HepG2 (cell line): ENCODE measurements around the gene STX8. TPM values are rescaled to one million over a fixed set of nuclear protein-coding genes. Genes with fewer than 3 reads are reported as not detected.

Experiments
- ATAC-seq: fragments of 200-7000 bp; cut with Tn5 transposase; 3 replicates; pipeline ENCODE4 v1.9.1; 2020; ENCODE audit warnings: mild to moderate bottlenecking, moderate library complexity
- BruUV-seq: library from RNA; stranded (reverse); fragments of 400-500 nt; replicated peaks from 2 replicates; lab custom pipeline; 2021; lab: Mats Ljungman, UMichigan
- CTCF ChIA-PET: fragments of 300-600 bp; formaldehyde crosslinking; extraction: SDS; loops from one replicate; lab custom pipeline; 2021; ENCODE audit warnings: low total read pairs, inconsistent platforms, low intra/inter-chr PET ratio; lab: Yijun Ruan, JAX
- POLR2A ChIA-PET: fragments of 350-600 bp; sonication (Branson Sonifier 250); formaldehyde crosslinking; loops from one replicate; lab custom pipeline; 2020; ENCODE audit warnings: antibody characterized with exemption, inconsistent platforms; lab: Yijun Ruan, JAX
- DNase-seq: peaks from one replicate; pipeline ENCODE4 v3.0.0-alpha.2; 2015; ENCODE audit warnings: low spot score
- FAIRE-seq: peaks from 3 replicates; lab custom pipeline; 2011; peaks lifted over from hg19 to GRCh38; lab: Jason Lieb, UNC
- H2AFZ ChIP-seq: one replicate; pipeline ENCODE4 v1.6.1; 2011; ENCODE audit warnings: low read length, inconsistent platforms
- H3K27ac ChIP-seq: fragments of 300-600 bp; 3 replicates; pipeline ENCODE4 v1.8.0; 2011; ENCODE audit warnings: mixed run types, mild to moderate bottlenecking, mixed read lengths, low read length, inconsistent platforms; ENCODE audit not compliant: insufficient read depth; ENCODE audit errors: extremely low read length
- H3K27me3 ChIP-seq, 2 experiments: fragments of 200-600 bp in 1 of 2; 2 replicates in 1 of 2; 3 replicates in 1 of 2; pipeline versions ENCODE4 v1.6.0 to v1.8.0; 2011; ENCODE audit warnings: low read length in 2 of 2, mild to moderate bottlenecking in 2 of 2, moderate library complexity in 2 of 2, inconsistent platforms in 1 of 2; ENCODE audit not compliant: insufficient read depth in 2 of 2, control insufficient read depth in 1 of 2
- H3K36me3 ChIP-seq, 2 experiments: fragments of 200-600 bp in 1 of 2; replicated peaks in 1 of 2; 2 replicates in 1 of 2; 3 replicates in 1 of 2; pipeline versions ENCODE4 v1.5.1 to v1.8.0; 2011; ENCODE audit warnings: low read length in 2 of 2, inconsistent platforms in 1 of 2; ENCODE audit not compliant: insufficient read depth in 2 of 2, control insufficient read depth in 1 of 2
- H3K4me1 ChIP-seq: 2 replicates; pipeline ENCODE4 v1.5.1; 2012; ENCODE audit warnings: low read length, inconsistent platforms; ENCODE audit not compliant: insufficient read depth
- H3K4me2 ChIP-seq: 2 replicates; pipeline ENCODE4 v1.6.0; 2011; ENCODE audit warnings: low read depth, low read length, inconsistent platforms
- H3K4me3 ChIP-seq, 3 experiments: fragments of 200-600 bp in 1 of 3; sonication (generic), shearing (Covaris generic) in 1 of 3; replicated peaks in 1 of 3; 2 replicates each; pipeline ENCODE4 v1.5.1; 2011 to 2016; ENCODE audit warnings: low read length in 3 of 3, inconsistent platforms in 2 of 3, low read depth in 2 of 3, mild to moderate bottlenecking in 2 of 3, control low read depth in 1 of 3, mixed read lengths in 1 of 3; ENCODE audit not compliant: insufficient read depth in 1 of 3
- H3K79me2 ChIP-seq: one replicate; pipeline ENCODE4 v1.6.1; 2011; ENCODE audit warnings: low read length, inconsistent platforms; ENCODE audit not compliant: insufficient read depth
- H3K9ac ChIP-seq: 2 replicates; pipeline ENCODE4 v1.6.0; 2011; ENCODE audit warnings: mild to moderate bottlenecking, low read depth, low read length, inconsistent platforms; ENCODE audit not compliant: insufficient read depth
- H3K9me3 ChIP-seq: 2 replicates; pipeline ENCODE4 v1.5.1; 2012; ENCODE audit warnings: mild to moderate bottlenecking, low read length
- H4K20me1 ChIP-seq: 2 replicates; pipeline ENCODE4 v1.6.0; 2011; ENCODE audit warnings: inconsistent platforms, mild to moderate bottlenecking, low read length, moderate library complexity; ENCODE audit not compliant: insufficient read depth
- DR1 ChIP-seq: sonication (generic); formaldehyde crosslinking; IDR thresholded peaks from 2 replicates; pipeline ENCODE4 v1.8.0; 2021; ENCODE audit warnings: mild to moderate bottlenecking, missing genetic modification reagents, inconsistent platforms
- KMT2A ChIP-seq: sonication (generic); formaldehyde crosslinking; IDR thresholded peaks from 2 replicates; pipeline ENCODE4 v1.4.0; 2020; ENCODE audit warnings: missing genetic modification reagents
- MAZ ChIP-seq, 2 experiments: sonication (generic) in 1 of 2; formaldehyde crosslinking in 1 of 2; IDR thresholded peaks; 2 replicates each; pipeline versions ENCODE4 v1.5.0 to v1.6.1; 2012 to 2020; ENCODE audit warnings: low read depth in 2 of 2, mild to moderate bottlenecking in 2 of 2, borderline replicate concordance in 1 of 2, improper control_type of control experiment in 1 of 2, low read length in 1 of 2, missing genetic modification reagents in 1 of 2, moderate library complexity in 1 of 2
- SIN3A ChIP-seq: IDR thresholded peaks from 2 replicates; pipeline ENCODE4 v1.6.1; 2011; ENCODE audit warnings: low read depth, mild to moderate bottlenecking, control low read depth, low read length, borderline replicate concordance
- SYNCRIP ChIP-seq: fragments of 200-400 bp; formaldehyde crosslinking; IDR thresholded peaks from 2 replicates; pipeline ENCODE4 v1.6.1; 2018; ENCODE audit warnings: mild to moderate bottlenecking, low read depth, low read length; ENCODE audit not compliant: insufficient read depth
- TOPORS ChIP-seq: sonication (generic); formaldehyde crosslinking; IDR thresholded peaks from 2 replicates; pipeline ENCODE4 v1.8.0; 2023; ENCODE audit warnings: mild to moderate bottlenecking, missing genetic modification reagents
- ZNF34 ChIP-seq: sonication (generic); formaldehyde crosslinking; IDR thresholded peaks from 2 replicates; pipeline ENCODE4 v1.4.0; 2020; ENCODE audit warnings: mild to moderate bottlenecking, missing genetic modification reagents, borderline replicate concordance
- WGBS: methylation state at CpG from one replicate; pipeline ENCODE4 v1.1.6; 2017; ENCODE audit warnings: low lambda C conversion rate; 5-methylcytosine and 5-hydroxymethylcytosine counted together
- in situ Hi-C: cut with HindIII; loops from 2 replicates; pipeline ENCODE4 v1.10.0; 2017; ENCODE audit warnings: low pct_unique_long_range_greater_than_20kb; ENCODE audit not compliant: extremely low pct_ligation_motif_present
- intact Hi-C: fragments of 100-400 bp; cut with micrococcal nuclease; formaldehyde crosslinking; loops from one replicate; pipeline ENCODE4 v1.10.0; 2022; ENCODE audit not compliant: unreplicated experiment
- polyA plus RNA-seq, 8 experiments: library from polyadenylated mRNA; depleted of rRNA in 3 of 8; stranded (reverse) in 7 of 8; unstranded in 1 of 8; fragments of >200 nt; fragmentation: Illumina TruSeq in 4 of 8; extraction: Trizol in 4 of 8; gene quantifications; 2 replicates each; pipeline versions ENCODE4 v1.2.1 to v1.2.3, GENCODE V29; 2011 to 2016; ENCODE audit warnings: low read depth in 4 of 8, missing spikeins in 1 of 8, mixed read lengths in 1 of 8; ENCODE audit not compliant: insufficient read depth in 1 of 8
- total RNA-seq, 5 experiments: library from RNA; depleted of rRNA; stranded (reverse); fragments of >200 nt; fragmentation: Illumina TruSeq; extraction: Trizol; gene quantifications; 2 replicates each; pipeline ENCODE4 v1.2.3, GENCODE V29; 2016; ENCODE audit warnings: low read depth in 1 of 5
- TF ChIP-seq, protein P1 (sequence below): sonication (generic); formaldehyde crosslinking; IDR thresholded peaks from 2 replicates; pipeline ENCODE4 v1.5.1; 2020; ENCODE audit warnings: missing genetic modification reagents, mild to moderate bottlenecking, borderline replicate concordance
- TF ChIP-seq, protein P2 (sequence below), 2 experiments: sonication (generic) in 1 of 2; formaldehyde crosslinking in 1 of 2; IDR thresholded peaks; 2 replicates each; pipeline versions ENCODE4 v1.6.1 to v1.9.0; 2014 to 2022; ENCODE audit warnings: antibody characterized with exemption in 1 of 2, borderline replicate concordance in 1 of 2, inconsistent platforms in 1 of 2, low read depth in 1 of 2, missing genetic modification reagents in 1 of 2
- TF ChIP-seq, protein P3 (sequence below): sonication (generic); formaldehyde crosslinking; conservative IDR thresholded peaks from 2 replicates; pipeline ENCODE4 v1.4.0; 2020; ENCODE audit warnings: missing genetic modification reagents

The STX8 gene
- total and polyA plus RNA-seq, 2 of the 13 experiments (the other 11 are each of a cell fraction or from before 2014, with no cell fraction given): 36.4 to 53.6 TPM

- in situ Hi-C loops: no loop called here
- Histone ChIP-seq H3K4me3 (no peak overlapping the region), H3K9ac (no peak overlapping the region), H3K4me1 (no peaks in the 10 kb centered on the region), H3K4me2 (no peak overlapping the region), H4K20me1 (no peaks in the 10 kb centered on the region), H3K27ac (no peak overlapping the region), H2AFZ (no peak overlapping the region), H3K36me3 (no peaks in the 10 kb centered on the region), H3K27me3 (no peaks in the 10 kb centered on the region), H3K9me3 (no peaks in the 10 kb centered on the region), H3K79me2 (no peaks in the 10 kb centered on the region)
- POLR2A ChIA-PET: no interaction called here
- FAIRE-seq (no peak), DNase-seq (no peak), ATAC-seq (no peak)
- BruUV-seq: no TSS peak
- 95% methylated on average over 18 of the region's 21 CpGs for WGBS
- intact Hi-C loops: no loop called here
- CTCF ChIA-PET: no interaction called here
- TF ChIP-seq KMT2A (CRISPR knock-in tag) (no peak), SYNCRIP (no peak), MAZ (IDR thresholded peaks at IDR 0.05; ENCODE audit: borderline replicate concordance, low read depth, low read length) (no peak), MAZ (CRISPR knock-in tag; IDR thresholded peaks at IDR 0.05; ENCODE audit: low read depth) (no peak), TOPORS (CRISPR knock-in tag) (no peak), ZNF34 (CRISPR knock-in tag) (no peak), DR1 (CRISPR knock-in tag) (no peak), SIN3A (no peak)
- TF ChIP-seq, protein P1, sequence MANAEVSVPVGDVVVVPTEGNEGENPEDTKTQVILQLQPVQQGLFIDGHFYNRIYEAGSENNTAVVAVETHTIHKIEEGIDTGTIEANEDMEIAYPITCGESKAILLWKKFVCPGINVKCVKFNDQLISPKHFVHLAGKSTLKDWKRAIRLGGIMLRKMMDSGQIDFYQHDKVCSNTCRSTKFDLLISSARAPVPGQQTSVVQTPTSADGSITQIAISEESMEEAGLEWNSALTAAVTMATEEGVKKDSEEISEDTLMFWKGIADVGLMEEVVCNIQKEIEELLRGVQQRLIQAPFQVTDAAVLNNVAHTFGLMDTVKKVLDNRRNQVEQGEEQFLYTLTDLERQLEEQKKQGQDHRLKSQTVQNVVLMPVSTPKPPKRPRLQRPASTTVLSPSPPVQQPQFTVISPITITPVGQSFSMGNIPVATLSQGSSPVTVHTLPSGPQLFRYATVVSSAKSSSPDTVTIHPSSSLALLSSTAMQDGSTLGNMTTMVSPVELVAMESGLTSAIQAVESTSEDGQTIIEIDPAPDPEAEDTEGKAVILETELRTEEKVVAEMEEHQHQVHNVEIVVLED (CRISPR knock-in tag): no peak
- TF ChIP-seq, protein P2, sequence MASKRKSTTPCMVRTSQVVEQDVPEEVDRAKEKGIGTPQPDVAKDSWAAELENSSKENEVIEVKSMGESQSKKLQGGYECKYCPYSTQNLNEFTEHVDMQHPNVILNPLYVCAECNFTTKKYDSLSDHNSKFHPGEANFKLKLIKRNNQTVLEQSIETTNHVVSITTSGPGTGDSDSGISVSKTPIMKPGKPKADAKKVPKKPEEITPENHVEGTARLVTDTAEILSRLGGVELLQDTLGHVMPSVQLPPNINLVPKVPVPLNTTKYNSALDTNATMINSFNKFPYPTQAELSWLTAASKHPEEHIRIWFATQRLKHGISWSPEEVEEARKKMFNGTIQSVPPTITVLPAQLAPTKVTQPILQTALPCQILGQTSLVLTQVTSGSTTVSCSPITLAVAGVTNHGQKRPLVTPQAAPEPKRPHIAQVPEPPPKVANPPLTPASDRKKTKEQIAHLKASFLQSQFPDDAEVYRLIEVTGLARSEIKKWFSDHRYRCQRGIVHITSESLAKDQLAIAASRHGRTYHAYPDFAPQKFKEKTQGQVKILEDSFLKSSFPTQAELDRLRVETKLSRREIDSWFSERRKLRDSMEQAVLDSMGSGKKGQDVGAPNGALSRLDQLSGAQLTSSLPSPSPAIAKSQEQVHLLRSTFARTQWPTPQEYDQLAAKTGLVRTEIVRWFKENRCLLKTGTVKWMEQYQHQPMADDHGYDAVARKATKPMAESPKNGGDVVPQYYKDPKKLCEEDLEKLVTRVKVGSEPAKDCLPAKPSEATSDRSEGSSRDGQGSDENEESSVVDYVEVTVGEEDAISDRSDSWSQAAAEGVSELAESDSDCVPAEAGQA (IDR thresholded peaks at IDR 0.05; ENCODE audit: low read depth): no peak
- TF ChIP-seq, protein P2 (CRISPR knock-in tag; IDR thresholded peaks at IDR 0.05; ENCODE audit: borderline replicate concordance): no peak
- TF ChIP-seq, protein P3, sequence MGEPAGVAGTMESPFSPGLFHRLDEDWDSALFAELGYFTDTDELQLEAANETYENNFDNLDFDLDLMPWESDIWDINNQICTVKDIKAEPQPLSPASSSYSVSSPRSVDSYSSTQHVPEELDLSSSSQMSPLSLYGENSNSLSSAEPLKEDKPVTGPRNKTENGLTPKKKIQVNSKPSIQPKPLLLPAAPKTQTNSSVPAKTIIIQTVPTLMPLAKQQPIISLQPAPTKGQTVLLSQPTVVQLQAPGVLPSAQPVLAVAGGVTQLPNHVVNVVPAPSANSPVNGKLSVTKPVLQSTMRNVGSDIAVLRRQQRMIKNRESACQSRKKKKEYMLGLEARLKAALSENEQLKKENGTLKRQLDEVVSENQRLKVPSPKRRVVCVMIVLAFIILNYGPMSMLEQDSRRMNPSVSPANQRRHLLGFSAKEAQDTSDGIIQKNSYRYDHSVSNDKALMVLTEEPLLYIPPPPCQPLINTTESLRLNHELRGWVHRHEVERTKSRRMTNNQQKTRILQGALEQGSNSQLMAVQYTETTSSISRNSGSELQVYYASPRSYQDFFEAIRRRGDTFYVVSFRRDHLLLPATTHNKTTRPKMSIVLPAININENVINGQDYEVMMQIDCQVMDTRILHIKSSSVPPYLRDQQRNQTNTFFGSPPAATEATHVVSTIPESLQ: no peak
These were observed 328.1 kb downstream of the STX8 start for GRCh38 chr17:9247401-9247938.
